ENCODE results near the gene CLCF1. TPM values are rescaled to one million over a fixed set of nuclear protein-coding genes. Genes with fewer than 3 reads are reported as not detected.

Gene CLCF1
- total and polyA plus RNA-seq, 2 of the 13 experiments (the other 11 are each of a cell fraction or from before 2014, with no cell fraction given), result 0.49 to 0.78 TPM

DNA sequence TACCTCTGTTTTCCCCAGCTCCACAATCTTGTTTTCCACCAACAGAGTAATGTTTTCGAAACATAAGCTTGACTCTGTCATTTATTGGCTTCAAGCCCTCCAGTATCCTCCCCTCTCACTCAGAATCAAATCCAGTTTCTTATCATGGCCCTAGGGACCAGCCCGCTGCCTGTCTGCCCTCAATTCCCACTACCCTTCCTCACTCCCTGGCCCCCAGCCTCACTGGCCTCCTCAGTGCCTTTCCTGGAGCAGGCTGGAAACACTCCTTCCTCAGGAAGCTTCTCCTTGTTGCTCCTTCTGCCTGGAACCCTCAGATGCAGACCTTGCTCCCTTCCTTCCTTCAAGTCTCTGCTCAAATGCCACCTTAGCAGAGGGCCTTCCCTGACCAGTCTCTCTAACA, 23.9 kb downstream of the CLCF1 start (continued):
- TF ChIP-seq KDM5B (CRISPR knock-in tag; IDR thresholded peaks at IDR 0.05; ENCODE audit: borderline replicate concordance), result no peak
- no peak for TF ChIP-seq RXRB (CRISPR knock-in tag; IDR thresholded peaks at IDR 0.05; ENCODE audit: borderline replicate concordance)
- TF ChIP-seq ZFAT (CRISPR knock-in tag; conservative IDR thresholded peaks at IDR 0.05), result no peak
- no peak for TF ChIP-seq ATAD3A (CRISPR knock-in tag; IDR thresholded peaks at IDR 0.05)
- TF ChIP-seq, protein P1, sequence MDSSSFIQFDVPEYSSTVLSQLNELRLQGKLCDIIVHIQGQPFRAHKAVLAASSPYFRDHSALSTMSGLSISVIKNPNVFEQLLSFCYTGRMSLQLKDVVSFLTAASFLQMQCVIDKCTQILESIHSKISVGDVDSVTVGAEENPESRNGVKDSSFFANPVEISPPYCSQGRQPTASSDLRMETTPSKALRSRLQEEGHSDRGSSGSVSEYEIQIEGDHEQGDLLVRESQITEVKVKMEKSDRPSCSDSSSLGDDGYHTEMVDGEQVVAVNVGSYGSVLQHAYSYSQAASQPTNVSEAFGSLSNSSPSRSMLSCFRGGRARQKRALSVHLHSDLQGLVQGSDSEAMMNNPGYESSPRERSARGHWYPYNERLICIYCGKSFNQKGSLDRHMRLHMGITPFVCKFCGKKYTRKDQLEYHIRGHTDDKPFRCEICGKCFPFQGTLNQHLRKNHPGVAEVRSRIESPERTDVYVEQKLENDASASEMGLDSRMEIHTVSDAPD (CRISPR knock-in tag; IDR thresholded peaks at IDR 0.05), result no peak
- TF ChIP-seq, protein P2, sequence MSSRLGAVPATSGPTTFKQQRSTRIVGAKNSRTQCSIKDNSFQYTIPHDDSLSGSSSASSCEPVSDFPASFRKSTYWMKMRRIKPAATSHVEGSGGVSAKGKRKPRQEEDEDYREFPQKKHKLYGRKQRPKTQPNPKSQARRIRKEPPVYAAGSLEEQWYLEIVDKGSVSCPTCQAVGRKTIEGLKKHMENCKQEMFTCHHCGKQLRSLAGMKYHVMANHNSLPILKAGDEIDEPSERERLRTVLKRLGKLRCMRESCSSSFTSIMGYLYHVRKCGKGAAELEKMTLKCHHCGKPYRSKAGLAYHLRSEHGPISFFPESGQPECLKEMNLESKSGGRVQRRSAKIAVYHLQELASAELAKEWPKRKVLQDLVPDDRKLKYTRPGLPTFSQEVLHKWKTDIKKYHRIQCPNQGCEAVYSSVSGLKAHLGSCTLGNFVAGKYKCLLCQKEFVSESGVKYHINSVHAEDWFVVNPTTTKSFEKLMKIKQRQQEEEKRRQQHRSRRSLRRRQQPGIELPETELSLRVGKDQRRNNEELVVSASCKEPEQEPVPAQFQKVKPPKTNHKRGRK (CRISPR knock-in tag; IDR thresholded peaks at IDR 0.05), result no peak

DNA sequence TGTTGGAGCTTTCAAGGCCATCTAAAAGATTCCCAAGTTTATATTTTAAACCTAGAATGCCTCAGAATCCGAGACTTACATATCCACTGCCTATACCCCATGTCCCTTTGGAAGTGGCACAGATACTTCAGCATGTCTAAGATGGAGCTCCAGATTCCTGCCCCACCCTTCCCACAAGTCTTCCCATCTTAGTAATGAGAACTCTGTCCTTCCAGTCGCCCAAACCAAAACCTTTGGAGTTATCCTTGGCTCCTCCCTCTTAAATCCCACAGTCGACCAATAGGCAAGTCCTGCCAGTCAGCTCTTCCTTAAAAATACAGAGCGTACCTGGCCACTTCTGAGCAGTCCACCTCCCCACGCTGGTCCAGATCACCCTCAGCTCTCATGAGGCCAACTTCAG, 24.4 kb downstream of the CLCF1 start:
- Histone ChIP-seq H3K4me1 (ENCODE audit: insufficient read depth, low read length) (peaks cover 27% of the 10 kb centered on the region), H3K36me3 (replicated peaks in 1 of 2; ENCODE audit: control insufficient read depth in 1 of 2, insufficient read depth in 2 of 2, low read length in 2 of 2) (no peaks in the 10 kb centered on the region), H3K4me2 (ENCODE audit: low read depth, low read length) (no peak overlapping the region), H3K27me3 (ENCODE audit: control insufficient read depth in 1 of 2, insufficient read depth in 2 of 2, low read length in 2 of 2) (no peaks in the 10 kb centered on the region), H4K20me1 (ENCODE audit: insufficient read depth, low read length) (no peaks in the 10 kb centered on the region), H3K4me3 (replicated peaks in 1 of 3; ENCODE audit: insufficient read depth in 1 of 3, low read depth in 2 of 3, low read length in 3 of 3) (no peak overlapping the region), H3K79me2 (ENCODE audit: insufficient read depth, low read length) (no peaks in the 10 kb centered on the region), H3K27ac (ENCODE audit: extremely low read length, insufficient read depth, low read length) (no peak overlapping the region), H2AFZ (ENCODE audit: low read length) (no peak overlapping the region), H3K9ac (ENCODE audit: insufficient read depth, low read depth, low read length) (no peak overlapping the region), H3K9me3 (ENCODE audit: low read length) (no peaks in the 10 kb centered on the region)
- FAIRE-seq, result no peak
- TF ChIP-seq EHMT2 (IDR thresholded peaks at IDR 0.05; ENCODE audit: borderline replicate concordance, low read depth, low read length) (no peak), KDM2A (CRISPR knock-in tag; IDR thresholded peaks at IDR 0.05; ENCODE audit: borderline replicate concordance, low read depth) (no peak), ZSCAN22 (CRISPR knock-in tag; IDR thresholded peaks at IDR 0.05) (no peak), TEAD2 (CRISPR knock-in tag; IDR thresholded peaks at IDR 0.05) (no peak), DNMT1 (CRISPR knock-in tag; IDR thresholded peaks at IDR 0.05) (no peak), ZFP90 (CRISPR knock-in tag; IDR thresholded peaks at IDR 0.05; ENCODE audit: borderline replicate concordance) (no peak), ZNF431 (CRISPR knock-in tag; IDR thresholded peaks at IDR 0.05; ENCODE audit: borderline replicate concordance, low read depth) (no peak), ZMYM4 (CRISPR knock-in tag; IDR thresholded peaks at IDR 0.05) (no peak), ZNF773 (CRISPR knock-in tag; IDR thresholded peaks at IDR 0.05; ENCODE audit: borderline replicate concordance) (no peak)
- TF ChIP-seq, protein P3, sequence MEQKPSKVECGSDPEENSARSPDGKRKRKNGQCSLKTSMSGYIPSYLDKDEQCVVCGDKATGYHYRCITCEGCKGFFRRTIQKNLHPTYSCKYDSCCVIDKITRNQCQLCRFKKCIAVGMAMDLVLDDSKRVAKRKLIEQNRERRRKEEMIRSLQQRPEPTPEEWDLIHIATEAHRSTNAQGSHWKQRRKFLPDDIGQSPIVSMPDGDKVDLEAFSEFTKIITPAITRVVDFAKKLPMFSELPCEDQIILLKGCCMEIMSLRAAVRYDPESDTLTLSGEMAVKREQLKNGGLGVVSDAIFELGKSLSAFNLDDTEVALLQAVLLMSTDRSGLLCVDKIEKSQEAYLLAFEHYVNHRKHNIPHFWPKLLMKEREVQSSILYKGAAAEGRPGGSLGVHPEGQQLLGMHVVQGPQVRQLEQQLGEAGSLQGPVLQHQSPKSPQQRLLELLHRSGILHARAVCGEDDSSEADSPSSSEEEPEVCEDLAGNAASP (CRISPR knock-in tag; IDR thresholded peaks at IDR 0.05; ENCODE audit: borderline replicate concordance), result no peak
- BruUV-seq (replicated peaks), result no TSS peak
- ChIA-PET POLR2A (interaction anchor here (9.7 kb wide), 1 partner anchor 29 kb away, joined by 365 read pairs; the partner anchor contains the start of gene CLCF1), CTCF (ENCODE audit: low intra/inter-chr PET ratio, low total read pairs) (no interaction called here)
- DNase-seq (ENCODE audit: low spot score), result no peak
- 41% methylated on average over 5 of the region's 5 CpGs for WGBS (ENCODE audit: low lambda C conversion rate)
- intact Hi-C loops (cut with micrococcal nuclease; ENCODE audit: unreplicated experiment) (no loop called here), in situ Hi-C loops (cut with HindIII; ENCODE audit: extremely low pct_ligation_motif_present, low pct_unique_long_range_greater_than_20kb) (no loop called here)
- no peak for ATAC-seq

All from HepG2 (cell line).